Stimulated activated CD4-positive, alpha-beta T cell treated with anti-CD3 and anti-CD28 coated beads, Interleukin-15, amount 100 ng/mL, for 48 hours (primary cell): ENCODE measurements around the gene TBC1D7.
A peak's percentile ranks its signal among the peaks of the same experiment; 100 is the strongest.

ENCODE experiments used
- DNase-seq, 2 donors: peaks; one replicate each; pipeline ENCODE4 v3.0.0-alpha.2; 2020; ENCODE audit warnings: low read depth in 2 of 2

The TBC1D7 gene

GRCh38 chr6:13294499-13295069, 33.8 kb downstream of the TBC1D7 start:
- DNase-seq: no peak

- no peak for DNase-seq
Measured at GRCh38 chr6:13292774-13293173, 35.6 kb downstream of the TBC1D7 start.

GRCh38 chr6:13290335-13290734, 38.0 kb downstream of the TBC1D7 start:
- no peak for DNase-seq

- DNase-seq: no peak
Measured at GRCh38 chr6:13289789-13290318, 38.5 kb downstream of the TBC1D7 start.

- DNase-seq: no peak
Measured at GRCh38 chr6:13288969-13289391, 39.4 kb downstream of the TBC1D7 start.

- DNase-seq: no peak
Measured at GRCh38 chr6:13288481-13288880, 39.9 kb downstream of the TBC1D7 start.

GRCh38 chr6:13287104-13287503, 41.2 kb downstream of the TBC1D7 start:
- DNase-seq: no peak

GRCh38 chr6:13286181-13286580, 42.2 kb downstream of the TBC1D7 start:
- DNase-seq: no peak

GRCh38 chr6:13285705-13286104, 42.6 kb downstream of the TBC1D7 start:
- no peak for DNase-seq

GRCh38 chr6:13284646-13285045, 43.7 kb downstream of the TBC1D7 start:
- no peak for DNase-seq

GRCh38 chr6:13283331-13283730, 45.0 kb downstream of the TBC1D7 start:
- no peak for DNase-seq

GRCh38 chr6:13282393-13283069, 45.8 kb downstream of the TBC1D7 start:
- DNase-seq: no peak

- DNase-seq: no peak
Measured at GRCh38 chr6:13281686-13282085, 46.7 kb downstream of the TBC1D7 start.

- DNase-seq: no peak
Measured at GRCh38 chr6:13280254-13280653, 48.1 kb downstream of the TBC1D7 start.

GRCh38 chr6:13278991-13279390, 49.3 kb downstream of the TBC1D7 start:
- no peak for DNase-seq

GRCh38 chr6:13278164-13278563, 50.2 kb downstream of the TBC1D7 start:
- no peak for DNase-seq

- no peak for DNase-seq
Measured at GRCh38 chr6:13277231-13277630, 51.1 kb downstream of the TBC1D7 start.

- no peak for DNase-seq
Measured at GRCh38 chr6:13275435-13275989, 52.8 kb downstream of the TBC1D7 start.

GRCh38 chr6:13274707-13275434, 53.5 kb downstream of the TBC1D7 start:
- DNase-seq: no peak

- DNase-seq: peak; percentile 14 to 42
Measured at GRCh38 chr6:13273931-13274706, 54.2 kb downstream of the TBC1D7 start.

GRCh38 chr6:13273202-13273930, 55.0 kb downstream of the TBC1D7 start:
- DNase-seq: no peak
